Mesodermal cell (in vitro differentiated cells): ENCODE measurements around the gene PPM1J.

Source experiments
- H3K27ac ChIP-seq: 2 replicates; pipeline ENCODE4 v1.7.0; 2013; ENCODE audit warnings: mild to moderate bottlenecking, low read depth, low read length, moderate library complexity; ENCODE audit not compliant: severe bottlenecking
- H3K36me3 ChIP-seq: 2 replicates; pipeline ENCODE4 v1.7.1; 2013; ENCODE audit warnings: mild to moderate bottlenecking, low read length, moderate library complexity; ENCODE audit not compliant: control insufficient read depth, insufficient read depth
- H3K4me1 ChIP-seq: one replicate; pipeline ENCODE4 v1.7.1; 2013; ENCODE audit warnings: mild to moderate bottlenecking, low read length; ENCODE audit not compliant: insufficient read depth, control insufficient read depth, poor library complexity, severe bottlenecking
- H3K4me3 ChIP-seq: 2 replicates; pipeline ENCODE4 v1.7.0; 2013; ENCODE audit warnings: low read length, control low read depth, mild to moderate bottlenecking; ENCODE audit not compliant: insufficient read depth, poor library complexity, severe bottlenecking; ENCODE audit errors: extremely low read depth
- H3K9me3 ChIP-seq: 2 replicates; pipeline ENCODE4 v1.7.1; 2013; ENCODE audit warnings: mild to moderate bottlenecking, low read length, moderate library complexity; ENCODE audit not compliant: control insufficient read depth
- WGBS, 2 experiments: methylation state at CpG; one replicate each; pipeline ENCODE4 v1.1.5; 2013; ENCODE audit warnings: missing lambda C conversion rate in 2 of 2; ENCODE audit not compliant: insufficient coverage in 2 of 2; 5-methylcytosine and 5-hydroxymethylcytosine counted together

PPM1J gene

GRCh38 chr1:112695276-112695675 lies 19.9 kb downstream of the PPM1J start:
- Histone ChIP-seq H3K36me3 (peaks cover 76% of the 10 kb centered on the region), H3K9me3 (no peaks in the 10 kb centered on the region), H3K27ac (no peak overlapping the region), H3K4me1 (peaks cover 23% of the 10 kb centered on the region), H3K4me3 (no peak overlapping the region)
- 95 to 96% methylated on average over 6 to 8 of the region's 9 CpGs for WGBS, 2 experiments

GRCh38 chr1:112694363-112694929 lies 20.7 kb downstream of the PPM1J start:
- H3K36me3 ChIP-seq, result peaks cover 77% of the 10 kb centered on the region
- no peak overlapping the region for H3K27ac ChIP-seq
- H3K9me3 ChIP-seq, result no peaks in the 10 kb centered on the region
- peaks cover 14% of the 10 kb centered on the region for H3K4me1 ChIP-seq
- WGBS, 2 experiments, result 92 to 100% methylated on average over 9 to 13 of the region's 15 CpGs
- no peak overlapping the region for H3K4me3 ChIP-seq

GRCh38 chr1:112693821-112694220 lies 21.3 kb downstream of the PPM1J start:
- Histone ChIP-seq H3K4me1 (peaks cover 8% of the 10 kb centered on the region), H3K4me3 (no peak overlapping the region), H3K27ac (no peak overlapping the region), H3K9me3 (no peaks in the 10 kb centered on the region), H3K36me3 (peaks cover 73% of the 10 kb centered on the region)
- WGBS, 2 experiments, result 75 to 81% methylated on average over 4 to 5 of the region's 6 CpGs

GRCh38 chr1:112692681-112693080 lies 22.5 kb downstream of the PPM1J start:
- peaks cover 62% of the 10 kb centered on the region for H3K36me3 ChIP-seq
- peaks cover 5% of the 10 kb centered on the region for H3K4me1 ChIP-seq
- no peaks in the 10 kb centered on the region for H3K9me3 ChIP-seq
- H3K27ac ChIP-seq, result no peak overlapping the region
- WGBS, 2 experiments, result 98 to 100% methylated on average over 5 of the region's 5 CpGs
- no peak overlapping the region for H3K4me3 ChIP-seq

- H3K4me3 ChIP-seq, result no peak overlapping the region
- H3K9me3 ChIP-seq, result no peaks in the 10 kb centered on the region
- WGBS, 2 experiments, result 85 to 99% methylated on average over 8 to 10 of the region's 11 CpGs
- H3K36me3 ChIP-seq, result peaks cover 44% of the 10 kb centered on the region
- H3K4me1 ChIP-seq, result peaks cover 2% of the 10 kb centered on the region
- H3K27ac ChIP-seq, result no peak overlapping the region
Measured at GRCh38 chr1:112689842-112690237, 25.3 kb downstream of the PPM1J start.

- WGBS, 2 experiments, result 100% methylated on average over 2 to 4 of the region's 9 CpGs
- H3K4me3 ChIP-seq, result no peak overlapping the region
- no peak overlapping the region for H3K27ac ChIP-seq
- no peaks in the 10 kb centered on the region for H3K9me3 ChIP-seq
- H3K4me1 ChIP-seq, result peaks cover 2% of the 10 kb centered on the region
- peaks cover 39% of the 10 kb centered on the region for H3K36me3 ChIP-seq
Measured at GRCh38 chr1:112689196-112689841, 25.8 kb downstream of the PPM1J start.

- H3K4me1 ChIP-seq, result peaks cover 2% of the 10 kb centered on the region
- no peaks in the 10 kb centered on the region for H3K9me3 ChIP-seq
- H3K36me3 ChIP-seq, result peaks cover 34% of the 10 kb centered on the region
- H3K4me3 ChIP-seq, result no peak overlapping the region
- 87 to 100% methylated on average over 2 to 9 of the region's 13 CpGs for WGBS, 2 experiments
- no peak overlapping the region for H3K27ac ChIP-seq
Measured at GRCh38 chr1:112688781-112689193, 26.3 kb downstream of the PPM1J start.

- H3K4me3 ChIP-seq, result no peak overlapping the region
- no peak overlapping the region for H3K27ac ChIP-seq
- H3K36me3 ChIP-seq, result peaks cover 30% of the 10 kb centered on the region
- no peaks in the 10 kb centered on the region for H3K9me3 ChIP-seq
- peaks cover 2% of the 10 kb centered on the region for H3K4me1 ChIP-seq
- 93 to 95% methylated on average over 12 of the region's 13 CpGs for WGBS, 2 experiments
Measured at GRCh38 chr1:112687785-112688496, 27.2 kb downstream of the PPM1J start.

- Histone ChIP-seq H3K4me1 (peaks cover 2% of the 10 kb centered on the region), H3K27ac (no peak overlapping the region), H3K4me3 (no peak overlapping the region), H3K36me3 (peaks cover 24% of the 10 kb centered on the region), H3K9me3 (no peaks in the 10 kb centered on the region)
- WGBS, 2 experiments, result 90 to 98% methylated on average over 4 of the region's 4 CpGs
Measured at GRCh38 chr1:112687361-112687760, 27.8 kb downstream of the PPM1J start.

GRCh38 chr1:112686835-112687234 lies 28.3 kb downstream of the PPM1J start:
- H3K36me3 ChIP-seq, result peaks cover 19% of the 10 kb centered on the region
- WGBS, 2 experiments, result 94 to 96% methylated on average over 2 to 3 of the region's 4 CpGs
- H3K4me1 ChIP-seq, result peaks cover 2% of the 10 kb centered on the region
- H3K27ac ChIP-seq, result no peak overlapping the region
- H3K4me3 ChIP-seq, result no peak overlapping the region
- no peaks in the 10 kb centered on the region for H3K9me3 ChIP-seq

GRCh38 chr1:112686417-112686816 lies 28.7 kb downstream of the PPM1J start:
- WGBS, 2 experiments, result 80 to 86% methylated on average over 3 of the region's 3 CpGs
- Histone ChIP-seq H3K4me3 (no peak overlapping the region), H3K9me3 (no peaks in the 10 kb centered on the region), H3K36me3 (peaks cover 16% of the 10 kb centered on the region), H3K27ac (no peak overlapping the region), H3K4me1 (peaks cover 2% of the 10 kb centered on the region)
